ENCODE data around the gene PIAS2. TPM values are rescaled to one million over a fixed set of nuclear protein-coding genes. Genes with fewer than 3 reads are reported as not detected.

PIAS2 gene
- total RNA-seq, 2 donors from 2014 or later = 16.3 to 35.2 TPM

DNA sequence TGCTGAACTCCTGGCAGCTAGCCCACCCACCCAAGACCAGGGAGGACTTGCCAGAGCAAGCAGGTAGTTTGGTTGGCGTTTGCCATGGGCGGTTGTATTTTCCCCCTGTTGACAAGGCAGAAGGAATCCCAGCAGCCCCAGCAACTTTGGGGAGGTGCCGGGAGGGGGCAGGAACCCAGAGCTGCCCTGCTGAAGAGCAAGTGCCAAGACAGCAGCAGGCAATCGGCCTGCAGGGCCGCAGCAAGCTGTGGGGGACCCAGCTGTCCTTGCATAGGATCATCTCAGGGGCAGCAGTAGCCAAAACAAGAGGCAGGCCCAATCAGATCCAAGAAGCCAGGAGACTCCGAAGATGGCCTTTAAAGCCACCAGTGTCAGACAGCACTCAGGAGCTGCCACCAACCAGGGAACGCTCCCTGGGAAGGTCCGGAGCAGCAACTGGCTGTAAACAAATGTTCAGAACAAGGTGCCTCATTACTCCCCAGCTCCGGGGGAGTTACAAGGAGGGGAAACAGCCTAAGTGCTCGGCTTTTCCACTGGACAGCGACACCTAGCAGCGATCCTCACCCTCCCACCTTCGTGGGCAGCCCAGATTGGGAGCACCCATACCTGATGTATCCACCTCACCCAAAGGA, 162.5 kb downstream of the PIAS2 start:
- peaks cover 4% of the 10 kb centered on the region for H3K27me3 ChIP-seq (replicated peaks; ENCODE audit: insufficient read depth)
- no peak overlapping the region for H3K27ac ChIP-seq
- no peaks in the 10 kb centered on the region for H3K36me3 ChIP-seq
- no peak for TF ChIP-seq POLR2AphosphoS5 (IDR thresholded peaks at IDR 0.05)
- no peak for TF ChIP-seq POLR2A (IDR thresholded peaks at IDR 0.05)
- TF ChIP-seq, protein P1, sequence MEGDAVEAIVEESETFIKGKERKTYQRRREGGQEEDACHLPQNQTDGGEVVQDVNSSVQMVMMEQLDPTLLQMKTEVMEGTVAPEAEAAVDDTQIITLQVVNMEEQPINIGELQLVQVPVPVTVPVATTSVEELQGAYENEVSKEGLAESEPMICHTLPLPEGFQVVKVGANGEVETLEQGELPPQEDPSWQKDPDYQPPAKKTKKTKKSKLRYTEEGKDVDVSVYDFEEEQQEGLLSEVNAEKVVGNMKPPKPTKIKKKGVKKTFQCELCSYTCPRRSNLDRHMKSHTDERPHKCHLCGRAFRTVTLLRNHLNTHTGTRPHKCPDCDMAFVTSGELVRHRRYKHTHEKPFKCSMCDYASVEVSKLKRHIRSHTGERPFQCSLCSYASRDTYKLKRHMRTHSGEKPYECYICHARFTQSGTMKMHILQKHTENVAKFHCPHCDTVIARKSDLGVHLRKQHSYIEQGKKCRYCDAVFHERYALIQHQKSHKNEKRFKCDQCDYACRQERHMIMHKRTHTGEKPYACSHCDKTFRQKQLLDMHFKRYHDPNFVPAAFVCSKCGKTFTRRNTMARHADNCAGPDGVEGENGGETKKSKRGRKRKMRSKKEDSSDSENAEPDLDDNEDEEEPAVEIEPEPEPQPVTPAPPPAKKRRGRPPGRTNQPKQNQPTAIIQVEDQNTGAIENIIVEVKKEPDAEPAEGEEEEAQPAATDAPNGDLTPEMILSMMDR (IDR thresholded peaks at IDR 0.05) = no peak
- 54% methylated on average over 13 of the region's 13 CpGs for WGBS
- intact Hi-C loops (cut with DNase I) = no loop called here
- DNase-seq (ENCODE audit: low spot score) = no peak
- H3K9me3 ChIP-seq = no peaks in the 10 kb centered on the region
- H3K4me1 ChIP-seq (replicated peaks) = no peaks in the 10 kb centered on the region
- H3K4me3 ChIP-seq = no peak overlapping the region

DNA sequence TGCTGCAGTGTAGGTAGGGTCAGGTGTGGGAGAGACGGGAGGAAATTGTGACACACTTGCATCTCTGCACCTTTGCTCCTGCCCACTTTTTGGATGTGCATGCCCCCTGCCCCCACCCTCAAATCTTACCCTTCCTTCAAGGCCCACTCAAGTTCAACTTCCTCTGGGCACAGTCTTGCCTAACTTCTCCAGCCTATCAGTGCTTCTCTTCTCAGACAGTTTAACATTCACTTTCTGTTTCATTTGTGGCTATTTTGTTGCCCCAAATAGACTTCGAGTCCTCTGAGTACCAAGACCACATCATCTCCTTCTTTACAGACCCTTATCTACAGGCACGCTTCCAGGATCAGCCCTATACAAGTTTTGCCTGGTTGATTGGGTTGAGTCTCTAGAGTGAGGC, 163.1 kb downstream of the PIAS2 start:
- WGBS = 79% methylated on average over 3 of the region's 3 CpGs
- Histone ChIP-seq H3K27me3 (replicated peaks; ENCODE audit: insufficient read depth) (peaks cover 4% of the 10 kb centered on the region), H3K4me3 (no peak overlapping the region), H3K27ac (no peak overlapping the region), H3K9me3 (no peaks in the 10 kb centered on the region), H3K36me3 (no peaks in the 10 kb centered on the region), H3K4me1 (replicated peaks) (no peaks in the 10 kb centered on the region)
- no peak for DNase-seq (ENCODE audit: low spot score)
- TF ChIP-seq POLR2AphosphoS5 (IDR thresholded peaks at IDR 0.05) = no peak
- no peak for TF ChIP-seq POLR2A (IDR thresholded peaks at IDR 0.05)
- TF ChIP-seq, protein P1 (IDR thresholded peaks at IDR 0.05) = no peak
- intact Hi-C loops (cut with DNase I) = no loop called here

Other genes starting within 250 kb of the PIAS2 start
- gene ST8SIA5, start 160.5 kb downstream of the PIAS2 start, total RNA-seq = under 1 TPM in 1 of 2 donors, not detected in 1; 0.62 TPM
- gene KATNAL2, start 95 bp upstream of the PIAS2 start, total RNA-seq = 10 to 100 TPM in 1 of 2 donors, 1 to 10 TPM in 1; 4.2 to 11.7 TPM
- under 1 TPM in 1 of 2 donors, not detected in 1; 0.28 TPM for gene ELOA2, start 118.1 kb upstream of the PIAS2 start, total RNA-seq
- gene HDHD2, start 233.0 kb upstream of the PIAS2 start, total RNA-seq = 10 to 100 TPM; 37.3 to 56.3 TPM